Type B pancreatic cell (in vitro differentiated cells): ENCODE measurements around the gene USP53. TPM values are rescaled to one million over a fixed set of nuclear protein-coding genes. Genes with fewer than 3 reads are reported as not detected.

Experiments
- DNase-seq: peaks from one replicate; pipeline ENCODE4 v3.0.0; 2021; ENCODE audit warnings: mixed read lengths; ENCODE audit not compliant: unreplicated experiment; ENCODE audit errors: extremely low spot score
- H3K27ac Mint-ChIP-seq: 2 replicates; pipeline ENCODE4 v1.8.0; 2021; ENCODE audit warnings: mild to moderate bottlenecking, mixed read lengths
- H3K27me3 Mint-ChIP-seq: 2 replicates; pipeline ENCODE4 v1.8.0; 2021; ENCODE audit warnings: mixed read lengths
- H3K36me3 Mint-ChIP-seq: 2 replicates; pipeline ENCODE4 v1.8.0; 2021; ENCODE audit warnings: mixed read lengths
- H3K4me1 Mint-ChIP-seq: one replicate; pipeline ENCODE4 v1.8.0; 2021; ENCODE audit warnings: mixed read lengths; ENCODE audit not compliant: unreplicated experiment
- H3K4me3 Mint-ChIP-seq: 2 replicates; pipeline ENCODE4 v1.8.0; 2021; ENCODE audit warnings: mild to moderate bottlenecking, mixed read lengths
- H3K9me3 Mint-ChIP-seq: 2 replicates; pipeline ENCODE4 v1.8.0; 2021; ENCODE audit warnings: mixed read lengths
- total RNA-seq: library from RNA; stranded (reverse); gene quantifications from 2 replicates; pipeline ENCODE4 v1.2.1, GENCODE V29; 2021; ENCODE audit warnings: low replicate concordance
- TF ChIP-seq, protein P1 (sequence below): fragments of 200-600 bp; sonication (generic); conservative IDR thresholded peaks from 2 replicates; pipeline ENCODE4 v1.5.0; 2021; ENCODE audit warnings: antibody characterized with exemption, mild to moderate bottlenecking

USP53 gene
- total RNA-seq, 1 donor from 2014 or later, result 16.4 TPM

DNA sequence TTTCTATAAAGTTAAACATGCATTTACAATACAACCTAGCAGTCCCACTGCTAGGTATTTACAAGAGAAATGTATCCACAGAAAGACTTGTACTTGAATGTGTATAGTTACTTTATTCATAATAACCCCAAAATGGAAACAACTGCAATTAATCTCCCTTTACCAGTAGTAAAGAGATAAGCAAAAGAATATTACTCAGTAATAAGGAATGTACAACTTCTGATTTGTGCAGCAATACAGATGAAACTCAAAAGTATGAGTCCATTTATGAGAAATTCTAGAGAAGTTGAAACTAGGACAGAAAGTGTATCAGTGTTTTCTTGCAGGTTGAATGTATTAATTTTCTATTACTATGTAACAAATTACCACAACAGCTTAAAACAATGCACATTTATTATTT is 15.2 kb downstream of the USP53 start:
- DNase-seq, result no peak
- no peaks in the 10 kb centered on the region for H3K27me3 Mint-ChIP-seq
- peaks cover 5% of the 10 kb centered on the region for H3K9me3 Mint-ChIP-seq
- no peak overlapping the region for H3K27ac Mint-ChIP-seq
- peaks cover 16% of the 10 kb centered on the region for H3K36me3 Mint-ChIP-seq
- H3K4me1 Mint-ChIP-seq, result no peaks in the 10 kb centered on the region
- TF ChIP-seq, protein P1, sequence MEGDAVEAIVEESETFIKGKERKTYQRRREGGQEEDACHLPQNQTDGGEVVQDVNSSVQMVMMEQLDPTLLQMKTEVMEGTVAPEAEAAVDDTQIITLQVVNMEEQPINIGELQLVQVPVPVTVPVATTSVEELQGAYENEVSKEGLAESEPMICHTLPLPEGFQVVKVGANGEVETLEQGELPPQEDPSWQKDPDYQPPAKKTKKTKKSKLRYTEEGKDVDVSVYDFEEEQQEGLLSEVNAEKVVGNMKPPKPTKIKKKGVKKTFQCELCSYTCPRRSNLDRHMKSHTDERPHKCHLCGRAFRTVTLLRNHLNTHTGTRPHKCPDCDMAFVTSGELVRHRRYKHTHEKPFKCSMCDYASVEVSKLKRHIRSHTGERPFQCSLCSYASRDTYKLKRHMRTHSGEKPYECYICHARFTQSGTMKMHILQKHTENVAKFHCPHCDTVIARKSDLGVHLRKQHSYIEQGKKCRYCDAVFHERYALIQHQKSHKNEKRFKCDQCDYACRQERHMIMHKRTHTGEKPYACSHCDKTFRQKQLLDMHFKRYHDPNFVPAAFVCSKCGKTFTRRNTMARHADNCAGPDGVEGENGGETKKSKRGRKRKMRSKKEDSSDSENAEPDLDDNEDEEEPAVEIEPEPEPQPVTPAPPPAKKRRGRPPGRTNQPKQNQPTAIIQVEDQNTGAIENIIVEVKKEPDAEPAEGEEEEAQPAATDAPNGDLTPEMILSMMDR, result no peak
- H3K4me3 Mint-ChIP-seq, result no peak overlapping the region

DNA sequence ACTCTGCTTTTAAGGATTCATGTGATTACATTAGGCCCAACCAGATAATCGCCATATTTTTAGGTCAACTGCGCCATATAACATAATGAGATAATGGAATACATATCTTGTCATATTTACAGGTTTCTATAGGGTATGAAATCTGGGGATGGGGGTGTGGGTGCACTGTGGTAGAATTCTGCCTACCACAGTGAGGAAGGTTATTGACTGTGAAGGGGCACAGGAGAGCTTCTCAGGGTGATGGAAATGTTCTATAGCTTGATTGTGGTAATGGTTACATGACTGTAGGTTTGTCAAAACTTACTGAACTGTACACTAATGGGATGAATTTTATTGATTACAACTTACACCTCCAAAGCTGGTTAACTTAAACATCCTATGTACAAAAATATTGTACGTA is 15.9 kb downstream of the USP53 start:
- DNase-seq, result no peak
- no peak overlapping the region for H3K27ac Mint-ChIP-seq
- H3K4me1 Mint-ChIP-seq, result no peaks in the 10 kb centered on the region
- TF ChIP-seq, protein P1, result no peak
- no peaks in the 10 kb centered on the region for H3K27me3 Mint-ChIP-seq
- peaks cover 11% of the 10 kb centered on the region for H3K36me3 Mint-ChIP-seq
- H3K9me3 Mint-ChIP-seq, result peaks cover 5% of the 10 kb centered on the region
- no peak overlapping the region for H3K4me3 Mint-ChIP-seq

DNA sequence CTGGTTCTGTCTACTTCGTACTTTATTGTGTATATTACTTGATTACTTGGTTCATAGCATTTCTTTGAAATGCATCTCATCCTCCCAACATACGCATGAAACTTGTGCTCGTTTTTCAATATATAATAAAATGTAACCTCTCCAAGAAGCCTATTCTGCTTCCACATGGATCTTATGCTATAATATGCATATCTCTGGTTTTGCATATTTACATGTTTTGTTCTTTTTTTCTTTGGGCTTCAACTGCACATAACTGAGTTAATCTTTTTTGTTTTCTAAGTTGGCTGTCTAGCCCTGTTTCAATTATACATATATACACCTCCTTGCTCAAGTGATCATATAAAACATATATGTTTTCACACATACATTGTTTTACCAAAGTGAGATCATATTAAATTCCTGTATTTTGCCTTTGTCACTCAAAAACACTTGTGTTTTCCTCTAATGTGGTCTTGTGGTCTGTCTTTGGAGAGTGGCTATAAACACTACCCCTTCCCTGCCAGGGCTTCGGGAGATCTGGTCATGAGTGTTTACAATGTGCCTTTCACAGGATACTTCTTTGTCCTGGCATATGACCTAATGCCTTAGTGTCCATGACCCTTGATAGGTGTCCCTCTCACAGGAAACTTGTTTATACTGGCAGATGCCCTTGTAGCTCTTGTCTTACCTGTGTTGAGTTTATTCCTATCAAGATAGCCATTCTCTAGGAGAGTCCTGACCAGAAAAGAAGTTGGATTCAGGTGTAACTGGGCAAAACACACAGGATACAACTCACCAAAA is 17.6 kb downstream of the USP53 start:
- H3K4me3 Mint-ChIP-seq, result no peak overlapping the region
- no peaks in the 10 kb centered on the region for H3K4me1 Mint-ChIP-seq
- H3K9me3 Mint-ChIP-seq, result no peaks in the 10 kb centered on the region
- TF ChIP-seq, protein P1, result no peak
- no peak for DNase-seq
- H3K27ac Mint-ChIP-seq, result no peak overlapping the region
- peaks cover 3% of the 10 kb centered on the region for H3K36me3 Mint-ChIP-seq
- no peaks in the 10 kb centered on the region for H3K27me3 Mint-ChIP-seq

DNA sequence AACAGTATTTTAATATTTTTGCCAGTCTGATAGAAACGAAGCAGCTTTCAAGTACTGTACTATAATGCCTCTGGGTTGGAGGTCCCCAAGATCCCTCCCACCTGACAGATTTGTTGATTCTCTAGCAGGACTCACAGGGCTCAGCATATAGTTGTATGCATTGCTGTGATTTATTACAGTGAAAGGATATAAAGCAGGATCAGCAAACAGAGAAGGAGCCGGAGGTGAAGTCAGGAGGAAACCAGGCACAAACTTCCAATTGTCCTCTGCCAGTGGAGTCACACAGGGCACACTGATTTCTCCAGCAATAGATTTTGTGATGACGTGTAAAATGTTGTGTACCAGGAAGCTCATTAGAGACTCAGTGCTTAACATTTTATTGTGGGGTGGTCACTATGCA is 19.0 kb downstream of the USP53 start:
- no peaks in the 10 kb centered on the region for H3K4me1 Mint-ChIP-seq
- DNase-seq, result no peak
- no peaks in the 10 kb centered on the region for H3K27me3 Mint-ChIP-seq
- no peaks in the 10 kb centered on the region for H3K9me3 Mint-ChIP-seq
- peaks cover 9% of the 10 kb centered on the region for H3K36me3 Mint-ChIP-seq
- no peak overlapping the region for H3K27ac Mint-ChIP-seq
- H3K4me3 Mint-ChIP-seq, result no peak overlapping the region
- TF ChIP-seq, protein P1, result no peak

DNA sequence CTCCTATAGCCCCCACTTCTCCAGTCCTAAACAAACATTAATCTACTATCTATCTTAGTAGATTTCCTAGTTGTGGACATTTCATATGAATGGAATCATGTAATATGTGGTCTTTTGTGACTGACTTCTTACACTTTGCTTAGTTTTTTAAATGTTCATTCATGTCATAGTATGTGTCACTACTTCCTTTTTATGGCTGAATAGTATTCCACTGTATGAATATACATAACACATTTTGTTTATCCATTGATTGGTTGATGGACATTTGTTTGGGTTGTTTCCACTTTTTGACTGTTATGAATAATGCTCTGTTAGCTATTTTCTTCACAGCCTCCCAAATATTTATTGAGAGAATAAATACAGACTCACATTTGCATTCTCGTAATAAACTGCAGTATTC is 19.8 kb downstream of the USP53 start:
- Mint-ChIP-seq H3K27me3 (no peaks in the 10 kb centered on the region), H3K9me3 (no peaks in the 10 kb centered on the region), H3K36me3 (peaks cover 12% of the 10 kb centered on the region), H3K27ac (no peak overlapping the region), H3K4me3 (no peak overlapping the region), H3K4me1 (no peaks in the 10 kb centered on the region)
- TF ChIP-seq, protein P1, result no peak
- no peak for DNase-seq
